VCaP (cell line): ENCODE results near the gene ZNF644.

Experiments used
- H3K27ac ChIP-seq: fragments of 450-650 bp; 2 replicates; pipeline ENCODE4 v1.5.1; 2017
- TF ChIP-seq, protein P1 (sequence below): fragments of 450-650 bp; conservative IDR thresholded peaks from 2 replicates; pipeline ENCODE4 v1.5.1; 2017; ENCODE audit warnings: mild to moderate bottlenecking, moderate library complexity

ZNF644 gene

DNA sequence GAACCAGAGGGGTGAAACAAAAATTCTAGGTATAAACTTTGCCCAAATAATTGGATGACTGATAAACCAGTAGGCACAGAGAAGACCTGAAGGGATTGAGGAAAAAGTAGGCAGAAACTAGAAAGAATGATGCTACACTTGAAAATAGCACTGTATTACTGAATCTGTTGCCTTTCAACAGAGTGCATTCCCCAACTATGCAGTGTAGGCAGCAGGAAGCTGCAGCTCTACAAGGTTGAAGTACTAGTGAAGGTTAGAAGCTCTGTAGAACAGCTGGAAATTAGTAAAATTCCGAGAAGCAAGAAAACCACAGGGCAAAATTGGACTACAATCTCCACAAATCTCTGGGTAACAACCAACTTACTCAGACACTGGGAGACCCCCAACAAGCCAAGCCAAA is 27.4 kb downstream of the ZNF644 start:
- no peak overlapping the region for H3K27ac ChIP-seq
- TF ChIP-seq, protein P1, sequence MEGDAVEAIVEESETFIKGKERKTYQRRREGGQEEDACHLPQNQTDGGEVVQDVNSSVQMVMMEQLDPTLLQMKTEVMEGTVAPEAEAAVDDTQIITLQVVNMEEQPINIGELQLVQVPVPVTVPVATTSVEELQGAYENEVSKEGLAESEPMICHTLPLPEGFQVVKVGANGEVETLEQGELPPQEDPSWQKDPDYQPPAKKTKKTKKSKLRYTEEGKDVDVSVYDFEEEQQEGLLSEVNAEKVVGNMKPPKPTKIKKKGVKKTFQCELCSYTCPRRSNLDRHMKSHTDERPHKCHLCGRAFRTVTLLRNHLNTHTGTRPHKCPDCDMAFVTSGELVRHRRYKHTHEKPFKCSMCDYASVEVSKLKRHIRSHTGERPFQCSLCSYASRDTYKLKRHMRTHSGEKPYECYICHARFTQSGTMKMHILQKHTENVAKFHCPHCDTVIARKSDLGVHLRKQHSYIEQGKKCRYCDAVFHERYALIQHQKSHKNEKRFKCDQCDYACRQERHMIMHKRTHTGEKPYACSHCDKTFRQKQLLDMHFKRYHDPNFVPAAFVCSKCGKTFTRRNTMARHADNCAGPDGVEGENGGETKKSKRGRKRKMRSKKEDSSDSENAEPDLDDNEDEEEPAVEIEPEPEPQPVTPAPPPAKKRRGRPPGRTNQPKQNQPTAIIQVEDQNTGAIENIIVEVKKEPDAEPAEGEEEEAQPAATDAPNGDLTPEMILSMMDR = no peak

DNA sequence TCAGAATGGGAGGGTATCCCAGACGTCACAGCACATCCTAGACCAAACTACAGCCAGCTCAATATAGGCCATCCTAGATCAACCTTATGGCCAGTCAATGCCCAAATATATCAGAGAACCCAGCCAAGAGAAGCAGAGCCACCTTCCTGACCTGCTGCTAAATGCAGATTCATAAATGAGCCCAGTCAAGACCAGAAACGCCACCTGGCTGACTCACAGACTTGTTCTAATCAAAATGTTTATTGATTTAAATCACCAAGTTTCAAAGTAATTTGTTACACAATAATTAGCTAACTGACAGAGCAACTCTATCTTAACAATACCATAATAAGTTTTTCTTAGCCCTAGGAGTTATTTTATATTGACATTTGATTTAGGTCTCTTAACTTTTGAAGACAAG is 28.6 kb downstream of the ZNF644 start:
- H3K27ac ChIP-seq = no peak overlapping the region
- TF ChIP-seq, protein P1 = no peak

DNA sequence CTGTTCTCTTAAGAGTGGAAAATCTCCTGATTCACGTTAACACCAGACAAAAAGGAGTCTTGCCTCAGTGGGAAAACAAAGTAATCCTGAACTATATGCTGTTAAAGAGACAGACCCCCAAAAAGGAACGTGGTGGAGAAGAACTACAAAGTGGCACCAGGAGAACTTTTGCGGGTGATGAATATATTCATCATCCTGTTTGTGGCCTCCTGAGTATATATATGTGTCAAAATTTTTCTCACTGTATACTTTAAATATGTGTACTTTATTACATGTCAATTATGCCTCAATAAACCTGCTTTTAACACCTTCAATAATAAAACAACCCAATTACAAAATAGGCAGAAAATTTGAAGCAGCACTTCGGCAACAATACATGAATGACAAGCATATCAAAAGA is 31.1 kb downstream of the ZNF644 start:
- no peak overlapping the region for H3K27ac ChIP-seq
- TF ChIP-seq, protein P1 = no peak

DNA sequence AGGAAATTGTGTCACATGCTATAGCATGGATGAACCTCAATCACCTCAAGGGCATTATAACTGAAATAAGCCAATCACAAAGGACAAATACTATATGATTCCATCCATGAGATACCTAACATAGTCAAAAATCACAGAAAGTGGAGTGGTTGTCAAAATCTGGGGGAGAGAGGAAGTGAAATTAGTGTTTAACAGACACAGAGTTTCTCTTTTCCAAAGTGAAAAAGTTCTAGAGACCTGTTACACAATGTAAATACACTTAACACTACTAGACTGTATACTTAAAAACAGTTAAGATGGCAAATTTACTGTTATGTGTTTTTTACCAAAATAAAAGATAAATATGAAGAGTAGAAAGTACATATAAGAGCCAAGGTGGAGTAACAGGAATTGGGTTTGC is 31.8 kb downstream of the ZNF644 start:
- TF ChIP-seq, protein P1 = no peak
- no peak overlapping the region for H3K27ac ChIP-seq

DNA sequence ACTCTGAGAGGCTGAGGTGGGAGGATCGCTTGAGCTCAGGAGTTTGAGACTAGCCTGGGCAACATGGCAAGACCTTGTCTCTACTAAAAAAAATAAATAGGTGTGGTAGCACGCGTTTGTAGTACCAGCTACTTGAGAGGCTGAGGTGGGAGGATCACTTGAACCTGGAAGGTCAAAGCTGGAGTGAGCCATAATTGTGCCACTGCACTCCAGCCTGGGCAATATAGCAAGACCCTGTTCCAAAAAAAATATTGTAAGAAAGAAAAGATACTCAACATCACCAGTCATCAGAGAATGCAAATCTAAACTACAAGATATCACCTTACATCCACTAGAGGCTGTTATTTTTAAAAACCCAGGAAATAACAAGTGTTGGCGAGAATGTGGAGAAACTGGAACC is 32.5 kb downstream of the ZNF644 start:
- H3K27ac ChIP-seq = no peak overlapping the region

DNA sequence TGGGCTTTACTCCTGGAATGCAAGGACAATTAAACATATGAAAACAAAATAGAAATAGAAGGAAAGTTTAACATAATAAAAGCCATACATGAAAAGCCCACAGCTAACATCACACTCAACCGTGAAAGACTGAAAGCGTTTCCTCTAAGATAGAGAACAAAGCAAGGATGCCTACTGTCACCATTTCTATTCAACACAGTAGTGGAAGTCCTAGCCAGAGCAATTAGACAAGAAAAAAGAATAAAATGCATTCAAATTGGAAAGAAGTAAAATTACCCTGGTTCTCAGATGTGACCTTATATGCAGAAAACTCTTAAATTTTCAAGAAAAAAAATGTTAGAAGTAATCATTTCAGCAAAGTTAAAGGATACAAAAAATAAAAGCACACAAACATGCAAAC is 34.0 kb downstream of the ZNF644 start:
- H3K27ac ChIP-seq = no peak overlapping the region
- TF ChIP-seq, protein P1 = no peak

More for the DNA sequence above, 32.5 kb downstream of the ZNF644 start:
- TF ChIP-seq, protein P1 = no peak

DNA sequence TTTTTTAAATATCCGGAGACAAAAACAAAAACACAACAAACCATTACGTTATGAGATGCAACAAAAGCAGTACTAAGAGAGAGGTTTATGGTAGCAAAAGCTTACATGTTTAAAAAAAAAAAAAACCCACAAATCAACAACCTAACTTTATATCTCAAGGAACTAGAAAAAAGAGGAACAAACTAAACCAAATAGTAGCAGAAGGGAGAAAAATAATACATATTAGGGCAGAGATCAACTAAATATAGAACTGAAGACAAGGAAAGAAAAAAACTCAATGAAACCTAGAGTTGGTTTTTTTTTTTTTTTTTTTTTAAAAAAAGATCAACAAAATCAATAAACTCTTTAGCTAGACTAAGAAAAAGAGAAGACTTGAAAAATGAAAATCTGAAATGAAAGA is 34.9 kb downstream of the ZNF644 start:
- no peak overlapping the region for H3K27ac ChIP-seq
- TF ChIP-seq, protein P1 = no peak

DNA sequence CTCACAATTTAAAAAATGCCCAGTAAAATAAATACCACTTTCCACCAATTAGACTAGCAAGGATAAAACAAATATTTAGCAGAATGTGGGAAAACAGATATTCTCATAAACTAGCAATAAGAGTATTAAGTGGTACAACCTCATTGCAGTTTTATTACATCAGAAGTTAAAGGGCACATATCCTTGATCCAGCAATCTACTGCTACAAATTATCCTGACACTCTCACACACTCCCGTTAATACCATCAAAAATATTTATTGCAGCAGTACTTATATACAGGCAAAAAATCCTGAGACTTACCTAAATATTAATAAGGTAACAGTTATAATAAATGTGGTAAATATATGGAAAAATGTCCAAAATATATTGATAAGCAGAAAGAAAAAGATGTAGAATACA is 44.3 kb downstream of the ZNF644 start:
- H3K27ac ChIP-seq = no peak overlapping the region
- TF ChIP-seq, protein P1 = no peak
